Measurements from ENCODE around the gene EPB41L4A.

Gene EPB41L4A

DNA sequence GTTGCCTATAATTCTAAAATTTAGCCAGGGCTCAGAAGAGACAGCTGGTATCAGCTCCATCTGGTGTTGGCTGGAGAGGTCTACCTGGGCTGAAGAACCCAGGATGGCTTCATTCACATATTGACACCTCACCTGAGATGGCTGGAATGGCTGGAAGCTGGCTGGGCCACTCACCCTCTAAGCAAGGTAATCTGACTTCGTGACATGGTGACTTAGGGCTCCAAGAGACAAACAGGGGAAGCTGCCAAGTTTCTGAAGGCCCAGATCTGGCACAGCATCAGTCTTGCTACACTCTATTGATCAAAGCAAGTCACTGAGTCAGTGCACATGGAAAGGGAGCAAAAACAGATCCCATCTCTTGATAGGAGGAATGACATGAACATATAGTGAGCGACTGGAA, 102.3 kb downstream of the EPB41L4A start:
- Histone ChIP-seq H2AFZ (ENCODE audit: low read length) (no peak overlapping the region), H3K4me3 (ENCODE audit: low read length, poor library complexity, severe bottlenecking) (no peak overlapping the region), H4K20me1 (ENCODE audit: insufficient read depth, low read length, poor library complexity, severe bottlenecking) (no peaks in the 10 kb centered on the region), H3F3A (ENCODE audit: low read depth) (no peaks in the 10 kb centered on the region), H3K4me2 (ENCODE audit: low read depth, low read length, poor library complexity, severe bottlenecking) (no peak overlapping the region), H3K4me1 (ENCODE audit: insufficient read depth, low read length, poor library complexity, severe bottlenecking) (no peaks in the 10 kb centered on the region), H3K36me3 (ENCODE audit: insufficient read depth, low read length) (no peaks in the 10 kb centered on the region), H3K9me3 (ENCODE audit: insufficient read depth, low read depth, low read length) (no peaks in the 10 kb centered on the region), H3K9me2 (replicated peaks; ENCODE audit: low read depth, low read length) (no peaks in the 10 kb centered on the region), H3K27me3 (ENCODE audit: insufficient read depth, low read length, poor library complexity, severe bottlenecking) (no peaks in the 10 kb centered on the region), H3K9ac (ENCODE audit: low read depth, low read length, poor library complexity, severe bottlenecking) (no peak overlapping the region), H3K79me2 (ENCODE audit: insufficient read depth, low read length) (no peaks in the 10 kb centered on the region)
- TF ChIP-seq EZH2phosphoT487 (IDR thresholded peaks at IDR 0.05; ENCODE audit: borderline replicate concordance), result no peak
- TF ChIP-seq, protein P1, sequence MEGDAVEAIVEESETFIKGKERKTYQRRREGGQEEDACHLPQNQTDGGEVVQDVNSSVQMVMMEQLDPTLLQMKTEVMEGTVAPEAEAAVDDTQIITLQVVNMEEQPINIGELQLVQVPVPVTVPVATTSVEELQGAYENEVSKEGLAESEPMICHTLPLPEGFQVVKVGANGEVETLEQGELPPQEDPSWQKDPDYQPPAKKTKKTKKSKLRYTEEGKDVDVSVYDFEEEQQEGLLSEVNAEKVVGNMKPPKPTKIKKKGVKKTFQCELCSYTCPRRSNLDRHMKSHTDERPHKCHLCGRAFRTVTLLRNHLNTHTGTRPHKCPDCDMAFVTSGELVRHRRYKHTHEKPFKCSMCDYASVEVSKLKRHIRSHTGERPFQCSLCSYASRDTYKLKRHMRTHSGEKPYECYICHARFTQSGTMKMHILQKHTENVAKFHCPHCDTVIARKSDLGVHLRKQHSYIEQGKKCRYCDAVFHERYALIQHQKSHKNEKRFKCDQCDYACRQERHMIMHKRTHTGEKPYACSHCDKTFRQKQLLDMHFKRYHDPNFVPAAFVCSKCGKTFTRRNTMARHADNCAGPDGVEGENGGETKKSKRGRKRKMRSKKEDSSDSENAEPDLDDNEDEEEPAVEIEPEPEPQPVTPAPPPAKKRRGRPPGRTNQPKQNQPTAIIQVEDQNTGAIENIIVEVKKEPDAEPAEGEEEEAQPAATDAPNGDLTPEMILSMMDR (conservative IDR thresholded peaks at IDR 0.05; ENCODE audit: low read length), result no peak

DNA sequence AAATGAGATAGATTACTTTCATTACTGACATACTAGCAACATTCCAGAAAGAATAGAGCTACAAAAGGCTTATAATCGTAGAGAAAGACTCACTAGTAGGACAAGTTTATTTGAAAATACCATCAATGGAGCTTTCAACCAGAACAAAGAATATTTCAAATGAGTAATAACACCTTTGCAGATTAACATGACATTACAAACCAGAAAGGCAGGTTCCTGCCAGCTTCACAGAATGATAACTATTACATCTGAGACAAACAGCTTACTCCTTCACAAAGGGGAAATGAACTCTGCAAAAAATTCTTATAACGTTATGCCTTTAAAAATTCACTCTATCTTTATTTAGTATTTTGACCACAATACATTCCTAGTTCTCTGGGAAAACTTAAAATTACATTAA, 103.1 kb downstream of the EPB41L4A start:
- Histone ChIP-seq H2AFZ (ENCODE audit: low read length) (no peak overlapping the region), H3K4me3 (ENCODE audit: low read length, poor library complexity, severe bottlenecking) (no peak overlapping the region), H3K4me2 (ENCODE audit: low read depth, low read length, poor library complexity, severe bottlenecking) (no peak overlapping the region), H3K79me2 (ENCODE audit: insufficient read depth, low read length) (no peaks in the 10 kb centered on the region), H3K9me2 (replicated peaks; ENCODE audit: low read depth, low read length) (no peaks in the 10 kb centered on the region), H3F3A (ENCODE audit: low read depth) (no peaks in the 10 kb centered on the region), H3K27me3 (ENCODE audit: insufficient read depth, low read length, poor library complexity, severe bottlenecking) (no peaks in the 10 kb centered on the region), H3K9ac (ENCODE audit: low read depth, low read length, poor library complexity, severe bottlenecking) (no peak overlapping the region), H3K4me1 (ENCODE audit: insufficient read depth, low read length, poor library complexity, severe bottlenecking) (no peaks in the 10 kb centered on the region), H3K36me3 (ENCODE audit: insufficient read depth, low read length) (no peaks in the 10 kb centered on the region), H4K20me1 (ENCODE audit: insufficient read depth, low read length, poor library complexity, severe bottlenecking) (no peaks in the 10 kb centered on the region), H3K9me3 (ENCODE audit: insufficient read depth, low read depth, low read length) (no peaks in the 10 kb centered on the region)
- no peak for TF ChIP-seq EZH2phosphoT487 (IDR thresholded peaks at IDR 0.05; ENCODE audit: borderline replicate concordance)
- TF ChIP-seq, protein P1 (conservative IDR thresholded peaks at IDR 0.05; ENCODE audit: low read length), result no peak

DNA sequence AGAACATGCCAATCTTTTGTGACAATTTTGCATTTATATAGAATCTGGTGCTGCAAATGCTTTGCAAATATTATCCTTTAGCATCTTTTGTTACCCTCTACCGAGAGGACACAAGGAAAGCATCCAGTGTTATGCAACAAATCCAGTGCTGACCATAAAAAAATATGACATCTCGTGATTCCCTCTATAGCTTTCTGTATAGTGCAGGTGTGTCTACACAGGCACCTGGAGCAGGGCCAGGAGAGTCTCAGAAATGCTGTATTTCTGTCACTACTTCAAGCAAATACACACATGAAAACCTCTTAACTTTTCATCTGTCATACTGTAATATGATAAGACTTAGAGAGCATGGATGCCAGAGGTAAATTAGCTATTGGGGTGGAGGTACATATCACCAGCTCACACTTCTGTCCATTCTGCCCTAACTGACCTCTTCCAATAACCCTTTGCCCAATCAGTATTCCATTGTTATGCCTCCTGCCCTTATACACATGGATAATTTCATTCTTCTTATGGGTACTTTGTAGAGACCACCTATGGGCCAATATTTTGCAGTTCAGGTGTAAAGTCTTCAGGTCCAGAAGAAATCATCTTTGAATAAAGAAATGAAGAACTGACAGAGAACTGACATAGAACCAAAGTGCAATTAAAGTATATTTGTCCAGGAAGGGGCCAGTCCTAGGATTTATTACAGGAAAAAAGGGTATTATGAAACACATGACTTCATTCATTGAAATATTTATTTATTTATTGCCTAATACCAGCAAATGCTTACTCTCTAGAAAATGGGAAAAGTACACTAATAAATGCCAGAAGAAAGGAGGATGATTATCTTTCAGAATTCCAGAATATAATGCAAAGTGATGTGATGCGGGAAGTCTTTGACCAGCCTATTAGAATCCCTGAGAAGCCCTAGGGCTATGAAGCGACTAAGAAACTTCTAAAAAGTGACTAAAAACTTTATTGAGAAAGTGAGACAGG, 106.5 kb downstream of the EPB41L4A start:
- H3K36me3 ChIP-seq (ENCODE audit: insufficient read depth, low read length), result no peaks in the 10 kb centered on the region
- TF ChIP-seq, protein P1 (conservative IDR thresholded peaks at IDR 0.05; ENCODE audit: low read length), result no peak
- no peak for TF ChIP-seq EZH2phosphoT487 (IDR thresholded peaks at IDR 0.05; ENCODE audit: borderline replicate concordance)
- H3K9me3 ChIP-seq (ENCODE audit: insufficient read depth, low read depth, low read length), result no peaks in the 10 kb centered on the region
- H4K20me1 ChIP-seq (ENCODE audit: insufficient read depth, low read length, poor library complexity, severe bottlenecking), result no peaks in the 10 kb centered on the region
- H2AFZ ChIP-seq (ENCODE audit: low read length), result no peak overlapping the region
- no peaks in the 10 kb centered on the region for H3K27me3 ChIP-seq (ENCODE audit: insufficient read depth, low read length, poor library complexity, severe bottlenecking)
- H3K4me3 ChIP-seq (ENCODE audit: low read length, poor library complexity, severe bottlenecking), result no peak overlapping the region
- no peak overlapping the region for H3K4me2 ChIP-seq (ENCODE audit: low read depth, low read length, poor library complexity, severe bottlenecking)
- H3K4me1 ChIP-seq (ENCODE audit: insufficient read depth, low read length, poor library complexity, severe bottlenecking), result no peaks in the 10 kb centered on the region
- no peaks in the 10 kb centered on the region for H3K79me2 ChIP-seq (ENCODE audit: insufficient read depth, low read length)
- no peaks in the 10 kb centered on the region for H3F3A ChIP-seq (ENCODE audit: low read depth)
- no peak overlapping the region for H3K9ac ChIP-seq (ENCODE audit: low read depth, low read length, poor library complexity, severe bottlenecking)
- no peaks in the 10 kb centered on the region for H3K9me2 ChIP-seq (replicated peaks; ENCODE audit: low read depth, low read length)
